Activated CD4-positive, CD25-positive, alpha-beta regulatory T cell (primary cell): ENCODE data around the gene FAM78A.

ENCODE experiments used
- DNase-seq, 4 experiments: peaks; one replicate each; lab custom pipeline; 2025; lab: John Stamatoyannopoulos, UW

Gene FAM78A

DNA sequence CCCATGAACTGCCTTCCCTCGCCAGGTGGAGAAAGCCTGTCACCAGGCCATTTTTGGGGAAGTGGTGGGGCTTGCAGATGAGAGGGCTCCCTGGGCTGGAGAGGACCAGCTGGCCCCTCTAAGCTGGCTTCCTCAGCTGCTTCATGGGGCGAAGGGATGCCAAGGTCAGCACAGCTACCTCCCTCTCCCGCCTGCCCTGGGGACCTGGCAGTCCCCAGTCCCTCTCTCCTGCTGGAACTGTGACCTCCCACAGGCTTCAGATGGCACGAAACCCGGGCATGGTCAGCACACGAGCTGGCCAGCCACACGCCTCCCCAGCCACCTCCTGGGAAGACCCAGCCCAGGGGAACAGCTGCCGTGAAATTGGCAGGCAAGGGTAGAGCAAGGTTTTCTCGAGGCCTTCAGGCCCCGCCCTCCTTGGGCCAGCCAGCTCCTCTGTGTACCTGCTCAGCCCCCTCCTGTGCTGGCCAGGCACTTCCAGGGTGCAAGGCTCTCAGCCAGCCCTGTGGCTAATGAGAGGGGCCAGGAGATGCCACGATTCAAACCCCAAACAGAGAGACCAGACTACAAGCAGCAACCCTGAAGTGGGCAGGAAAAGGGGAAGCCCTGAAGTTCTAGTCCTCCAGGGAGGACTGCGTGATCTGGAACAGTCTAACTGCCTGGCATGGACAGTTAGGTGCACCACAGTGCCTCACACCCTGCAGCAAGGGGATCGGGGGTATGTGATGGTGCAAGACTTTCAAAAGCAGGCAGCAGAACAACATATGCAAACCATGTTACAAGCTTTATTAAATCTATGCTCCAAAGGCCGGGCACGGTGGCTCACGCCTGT, 26.1 kb upstream of the FAM78A start:
- DNase-seq, result no peak

DNA sequence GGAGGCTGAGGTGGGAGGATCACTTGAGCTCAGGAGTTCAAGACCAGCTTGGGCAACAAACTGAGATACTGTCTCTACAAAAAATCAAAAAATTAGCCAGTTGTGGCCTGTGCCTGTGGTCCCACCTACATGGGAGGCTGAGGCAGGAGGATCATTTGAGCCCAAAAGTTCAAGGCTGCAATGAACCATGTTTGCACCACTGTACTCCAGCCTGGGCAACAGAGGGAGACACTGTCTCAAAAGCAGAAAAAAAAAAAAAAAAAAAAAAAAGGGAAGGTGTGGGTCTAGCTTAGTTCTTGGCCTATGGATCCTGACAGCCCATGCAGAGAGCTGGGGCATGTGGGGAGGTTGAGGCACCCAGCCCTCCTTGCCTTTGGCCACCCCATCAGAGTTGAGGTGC, 24.1 kb upstream of the FAM78A start:
- no peak for DNase-seq

DNA sequence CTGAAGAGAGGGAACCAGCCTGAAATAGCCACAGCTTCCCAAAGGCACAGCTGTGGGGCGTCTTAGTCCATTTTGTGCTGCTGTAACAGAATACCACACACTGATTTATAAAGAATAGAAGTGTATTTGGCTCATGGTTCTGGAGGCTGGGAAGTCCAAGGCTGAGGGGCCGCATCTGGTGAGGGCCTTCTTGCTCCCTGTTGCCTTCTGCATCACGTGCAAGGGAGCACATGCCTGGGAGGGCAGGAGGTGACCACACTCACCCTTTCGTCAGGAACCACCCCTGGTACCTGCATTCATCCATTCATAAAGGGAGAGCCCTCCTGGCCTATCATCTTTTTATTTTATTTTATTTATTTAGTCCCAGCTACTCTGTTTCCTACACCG, 23.6 kb upstream of the FAM78A start:
- no peak for DNase-seq

GRCh38 chr9:131299346-131299960, 23.1 kb upstream of the FAM78A start:
- DNase-seq, result no peak

GRCh38 chr9:131298816-131299215, 22.5 kb upstream of the FAM78A start:
- DNase-seq, result no peak

DNA sequence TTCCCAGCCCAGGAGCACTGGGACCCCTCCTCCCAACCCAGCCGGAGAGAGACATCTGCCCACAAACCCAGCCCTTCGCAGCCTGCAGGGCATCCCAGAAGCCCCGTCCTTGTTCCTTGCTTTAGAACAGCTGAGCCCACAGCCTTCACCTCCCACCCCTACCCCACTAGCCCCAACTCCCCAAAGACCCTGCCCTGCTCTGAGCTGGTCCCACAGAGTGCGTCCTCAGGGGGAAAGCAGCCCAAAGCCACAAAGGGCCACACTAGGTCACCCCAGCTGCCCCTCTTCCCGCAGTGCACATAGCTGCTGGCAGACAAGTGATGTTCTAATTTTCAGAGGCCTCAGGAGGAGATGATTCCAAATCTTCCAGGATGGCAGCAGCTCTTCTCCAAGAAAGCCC, 22.0 kb upstream of the FAM78A start:
- DNase-seq, result no peak

DNA sequence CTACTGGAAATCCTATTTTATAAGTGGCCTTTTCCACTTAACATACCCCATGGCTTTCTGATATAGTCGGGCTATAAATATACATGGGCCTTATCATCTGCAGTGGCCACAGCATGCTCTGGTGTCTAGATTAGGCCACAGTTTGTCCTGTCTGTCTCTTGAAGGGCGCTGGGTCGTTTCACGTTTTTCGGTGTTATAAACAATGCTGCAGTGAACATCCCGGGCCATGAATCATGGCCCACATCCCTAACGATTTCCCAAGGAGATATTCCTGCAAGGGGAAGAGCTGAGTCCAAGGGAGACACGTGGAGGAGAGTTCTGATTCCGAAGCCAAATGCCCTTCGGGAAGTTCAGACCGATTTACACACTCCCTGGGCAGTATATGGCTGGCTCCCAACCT, 21.6 kb upstream of the FAM78A start:
- no peak for DNase-seq

DNA sequence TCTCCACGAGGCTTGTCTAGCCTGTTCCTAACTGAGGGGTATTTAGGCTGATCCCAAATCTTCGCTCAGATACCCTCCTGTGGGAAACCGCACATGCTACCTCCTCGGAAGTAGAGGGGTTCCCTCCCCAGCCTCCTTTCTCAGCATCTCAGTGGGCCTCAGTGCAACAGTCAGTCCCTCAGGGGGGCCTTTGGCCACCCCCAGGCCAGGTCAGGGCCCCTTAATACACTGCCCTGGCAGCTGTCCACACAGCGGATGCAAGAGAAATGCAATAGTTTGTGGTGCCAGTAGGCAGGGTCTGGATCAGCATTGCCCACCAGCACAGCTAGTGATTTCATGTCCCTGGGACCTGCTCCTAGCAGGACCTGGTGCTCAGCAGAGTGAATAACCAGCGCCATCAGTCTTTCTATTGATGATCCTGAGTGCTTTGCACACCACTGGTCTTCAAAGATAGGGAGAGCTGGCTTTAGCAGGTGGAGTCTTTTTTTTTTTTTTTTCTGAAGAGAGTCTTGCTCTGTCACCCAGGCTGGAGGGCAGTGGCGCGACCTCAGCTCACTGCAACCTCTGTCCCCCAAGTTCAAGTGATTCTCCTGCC, 20.7 kb upstream of the FAM78A start:
- DNase-seq, result no peak

GRCh38 chr9:131296460-131296859, 20.1 kb upstream of the FAM78A start:
- no peak for DNase-seq

- DNase-seq, result no peak
Measured at GRCh38 chr9:131292937-131293336, 16.6 kb upstream of the FAM78A start.

- DNase-seq, result no peak
Measured at GRCh38 chr9:131291795-131292315, 15.5 kb upstream of the FAM78A start.

- DNase-seq, result no peak
Measured at GRCh38 chr9:131290767-131291370, 14.6 kb upstream of the FAM78A start.

DNA sequence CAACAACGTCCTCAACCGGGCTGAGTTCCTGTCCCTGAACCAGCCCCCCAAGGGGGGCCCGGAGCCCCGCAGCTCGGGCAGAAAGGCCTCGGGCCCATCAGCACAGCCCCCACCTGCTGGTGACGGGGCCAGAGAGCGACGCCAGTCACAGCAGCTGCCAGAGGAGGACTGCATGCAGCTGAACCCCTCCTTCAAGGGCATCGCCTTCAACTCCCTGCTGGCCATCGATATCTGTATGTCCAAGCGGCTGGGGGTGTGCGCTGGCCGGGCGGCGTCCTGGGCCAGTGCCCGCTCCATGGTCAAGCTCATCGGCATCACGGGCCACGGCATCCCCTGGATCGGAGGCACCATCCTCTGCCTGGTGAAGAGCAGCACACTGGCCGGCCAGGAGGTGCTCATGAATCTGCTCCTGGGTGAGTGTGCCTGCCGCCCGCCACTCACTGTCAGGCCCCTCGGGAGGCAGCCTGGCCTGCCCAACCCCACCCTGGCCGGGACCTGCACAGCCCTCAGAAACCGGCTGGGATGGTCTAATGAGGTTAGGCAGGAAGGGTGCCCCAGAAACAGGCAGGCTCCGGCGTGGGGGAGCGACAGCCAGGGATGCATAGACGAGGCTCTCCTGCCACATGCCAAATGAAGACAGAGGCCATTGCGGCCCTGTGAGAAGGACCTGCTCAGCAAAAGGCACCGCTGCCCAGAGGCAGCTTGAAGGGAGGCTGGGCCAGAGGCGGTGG, 13.9 kb upstream of the FAM78A start:
- DNase-seq, result no peak

DNA sequence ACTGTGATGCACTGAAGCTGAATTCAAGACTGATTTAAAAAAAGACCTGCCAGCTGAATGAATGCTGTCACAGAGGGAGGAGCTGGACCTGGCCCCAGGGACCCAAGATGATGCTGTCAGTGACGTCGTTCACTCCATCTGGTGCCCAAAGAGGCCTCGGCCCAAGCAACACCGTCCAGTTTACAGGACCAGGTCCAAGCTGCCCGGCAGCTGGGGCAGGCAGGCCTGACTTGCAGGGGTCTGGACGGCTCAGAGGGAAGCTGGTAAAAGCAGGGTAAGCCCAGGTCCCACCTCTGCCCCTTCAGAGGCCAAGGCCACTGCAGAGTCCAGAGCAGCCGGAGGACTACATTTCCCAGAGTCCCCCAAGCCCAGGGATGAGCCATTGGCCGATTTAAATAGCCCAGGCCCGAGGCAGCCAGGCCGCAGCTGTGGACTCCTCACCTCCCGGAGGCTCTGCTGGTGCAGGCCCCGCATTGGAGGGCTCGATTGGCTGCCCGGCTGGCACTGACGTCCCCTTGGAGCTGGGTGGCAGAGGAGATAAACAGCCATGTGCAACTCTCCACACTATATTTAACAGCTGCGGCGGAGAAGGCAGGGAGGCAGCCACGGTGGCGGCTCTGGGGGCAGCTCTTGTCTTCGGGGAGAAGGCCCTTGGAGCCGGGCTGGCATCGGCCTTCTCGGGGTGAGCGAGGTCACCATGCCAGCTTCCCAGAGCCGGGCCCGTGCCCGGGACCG, 13.2 kb upstream of the FAM78A start, which contains the start of gene PLPP7:
Gene PLPP7, plus strand, starts transcription at position 423 of the 735 bp plus-strand sequence. Its CDS starts 275 bp downstream, at position 698.
- no peak for DNase-seq

GRCh38 chr9:131288217-131288616, 11.9 kb upstream of the FAM78A start:
- DNase-seq, result no peak

DNA sequence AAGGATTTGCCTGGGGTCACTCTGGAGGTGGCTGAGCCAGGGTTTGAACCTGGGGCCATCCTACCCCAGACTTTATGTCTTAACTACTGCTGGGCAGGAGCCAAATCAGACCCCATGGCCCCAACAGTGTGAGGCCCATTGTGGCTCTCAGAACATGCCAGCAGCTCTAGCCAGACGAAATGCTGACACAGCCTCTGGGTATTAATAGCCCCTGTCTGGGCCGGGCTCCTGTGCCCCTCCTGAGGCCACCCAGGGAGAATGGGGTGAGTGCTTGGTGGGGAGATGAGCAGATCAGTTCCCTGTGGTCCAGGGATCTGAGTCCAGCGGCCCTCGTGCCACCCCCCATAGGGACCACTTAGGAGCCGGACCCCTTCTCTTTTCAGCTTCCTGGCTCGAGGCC, 11.0 kb upstream of the FAM78A start:
- no peak for DNase-seq

GRCh38 chr9:131284856-131285255, 8.5 kb upstream of the FAM78A start:
- DNase-seq, result no peak

- DNase-seq, result no peak
Measured at GRCh38 chr9:131282688-131283422, 6.5 kb upstream of the FAM78A start.

- DNase-seq, result no peak
Measured at GRCh38 chr9:131282175-131282574, 5.9 kb upstream of the FAM78A start.
